CD4-positive, alpha-beta T cell treated with Interleukin-21 for 1 hour (primary cell): ENCODE measurements around the gene PSMB5.
"Not testable (repeated sequence)": the region's sequence is repeated elsewhere in the genome, so short reads cannot be mapped to it uniquely, and the experiment has no call there.

Experiments used
- DNase-seq: peaks from one replicate; pipeline ENCODE4 v3.0.0-alpha.2; 2020

The PSMB5 gene

GRCh38 chr14:23013054-23013748 is 21.5 kb downstream of the PSMB5 start:
- DNase-seq: no peak

GRCh38 chr14:23009939-23010726 is 24.6 kb downstream of the PSMB5 start, which contains the start of gene C14orf93:
Gene C14orf93, minus strand, starts transcription at chr14:23010143. Its CDS starts 11,120 bp downstream, at chr14:22999023.
- DNase-seq: peak; percentile 80

GRCh38 chr14:23009483-23009938 is 25.2 kb downstream of the PSMB5 start:
- DNase-seq: no peak

GRCh38 chr14:23008831-23009230 is 25.9 kb downstream of the PSMB5 start:
- no peak for DNase-seq

- peak; percentile 99 for DNase-seq
These were observed 27.9 kb downstream of the PSMB5 start for GRCh38 chr14:23006544-23007419.

- no peak for DNase-seq
These were observed 28.5 kb downstream of the PSMB5 start for GRCh38 chr14:23006188-23006534.

- no peak for DNase-seq
These were observed 29.1 kb downstream of the PSMB5 start for GRCh38 chr14:23005451-23006187.

GRCh38 chr14:23004274-23004673 is 30.4 kb downstream of the PSMB5 start:
- not testable (repeated sequence) for DNase-seq

- no peak for DNase-seq
These were observed 32.1 kb downstream of the PSMB5 start for GRCh38 chr14:23002592-23002991.

- DNase-seq: no peak
These were observed 33.8 kb downstream of the PSMB5 start for GRCh38 chr14:23000860-23001259.

GRCh38 chr14:22998329-22999012 is 36.2 kb downstream of the PSMB5 start:
- DNase-seq: no peak

GRCh38 chr14:22997676-22998323 is 36.9 kb downstream of the PSMB5 start:
- DNase-seq: no peak

- no peak for DNase-seq
These were observed 37.7 kb downstream of the PSMB5 start for GRCh38 chr14:22996768-22997654.

GRCh38 chr14:22995889-22996625 is 38.6 kb downstream of the PSMB5 start:
- DNase-seq: no peak

- peak; percentile 44 for DNase-seq
These were observed 39.9 kb downstream of the PSMB5 start for GRCh38 chr14:22994762-22995275.

- no peak for DNase-seq
These were observed 41.2 kb downstream of the PSMB5 start for GRCh38 chr14:22993517-22993916.

- DNase-seq: no peak
These were observed 42.8 kb downstream of the PSMB5 start for GRCh38 chr14:22991852-22992251.

- DNase-seq: no peak
These were observed 47.4 kb downstream of the PSMB5 start for GRCh38 chr14:22987291-22987690.

- peak; percentile 88 for DNase-seq
These were observed 48.1 kb downstream of the PSMB5 start for GRCh38 chr14:22986508-22987054.
